Lung (tissue), 16 donors: ENCODE results near the gene STS. TPM values are rescaled to one million over a fixed set of nuclear protein-coding genes. Genes with fewer than 3 reads are reported as not detected.

ENCODE experiments used
- ATAC-seq: fragments of 200-7000 bp; cut with Tn5 transposase; one replicate; pipeline ENCODE4 v1.9.1; 2020; ENCODE audit warnings: moderate number of reproducible peaks; ENCODE audit not compliant: insufficient read depth, low FRiP score
- DNase-seq, 3 donors: peaks; one replicate each; pipeline ENCODE4 v3.0.0-alpha.2; 2013 to 2017
- H3K27ac ChIP-seq, 2 donors: one replicate each; pipeline ENCODE4 v1.5.1; 2013; ENCODE audit warnings: mild to moderate bottlenecking in 2 of 2, moderate library complexity in 2 of 2, control low read depth in 1 of 2, inconsistent platforms in 1 of 2, low read depth in 1 of 2, low read length in 1 of 2
- H3K27me3 ChIP-seq, 3 donors: one replicate each; pipeline ENCODE4 v1.5.1; 2013; ENCODE audit warnings: low read length in 2 of 3; ENCODE audit not compliant: control insufficient read depth in 3 of 3, insufficient read depth in 3 of 3
- H3K36me3 ChIP-seq, 4 donors: one replicate each; pipeline ENCODE4 v1.5.1; 2013; ENCODE audit warnings: low read length in 4 of 4, mild to moderate bottlenecking in 1 of 4, moderate library complexity in 1 of 4; ENCODE audit not compliant: control insufficient read depth in 4 of 4, insufficient read depth in 4 of 4
- H3K4me1 ChIP-seq, 5 donors: one replicate each; pipeline ENCODE4 v1.5.1; 2013; ENCODE audit warnings: low read length in 5 of 5, mild to moderate bottlenecking in 2 of 5, moderate library complexity in 1 of 5; ENCODE audit not compliant: control insufficient read depth in 5 of 5, insufficient read depth in 5 of 5
- H3K4me3 ChIP-seq: one replicate; pipeline ENCODE4 v1.5.1; 2013; ENCODE audit warnings: mild to moderate bottlenecking, control low read depth, moderate library complexity
- H3K9ac ChIP-seq, 2 donors: one replicate each; pipeline ENCODE4 v1.5.1; 2013; ENCODE audit warnings: low read length in 2 of 2, control low read depth in 1 of 2; ENCODE audit not compliant: insufficient read depth in 1 of 2
- H3K9me3 ChIP-seq, 4 donors: one replicate each; pipeline ENCODE4 v1.5.1; 2013; ENCODE audit warnings: low read length in 3 of 4, mild to moderate bottlenecking in 1 of 4, moderate library complexity in 1 of 4; ENCODE audit not compliant: control insufficient read depth in 4 of 4, insufficient read depth in 3 of 4
- CTCF ChIP-seq: IDR thresholded peaks from 2 replicates; pipeline ENCODE4 v1.5.1; 2012; ENCODE audit warnings: mild to moderate bottlenecking; ENCODE audit errors: control extremely low read depth, extremely low read depth
- WGBS, 2 donors: extraction: QIAGEN DNeasy Blood & Tissue Kit; methylation state at CpG; one replicate each; pipeline ENCODE4 v1.1.7; 2013; 5-methylcytosine and 5-hydroxymethylcytosine counted together
- long read RNA-seq, 5 donors: transcript quantifications; one replicate each; lab custom pipeline, GENCODE V29; 2026
- polyA plus RNA-seq, 2 donors: library from polyadenylated mRNA; stranded (reverse); fragments of 200-250 nt; gene quantifications; one replicate each; pipeline ENCODE4 v1.2.1, GENCODE V29; 2013
- total RNA-seq, 2 donors: library from RNA; depleted of rRNA in 1 of 2; stranded (reverse); fragments of >200 nt in 1 of 2; gene quantifications; one replicate each; pipeline ENCODE4 v1.2.1, GENCODE V29; 2014 to 2021
- donor health status: control.
- donor health status: control.
- donor health status: Bipolar disorder and iron deficiency.
- donor health status: healthy.
- donor health status: DM: yes; HTN: yes; CAD: no.

The STS gene
- 10 to 100 TPM; 10.6 to 16.7 TPM for total RNA-seq
- polyA plus RNA-seq, result 10 to 100 TPM in 1 of 2 donors, 1 to 10 TPM in 1; 5.1 to 11.2 TPM
- long read RNA-seq, donor 1, result 0 reads
- long read RNA-seq, donor 2, result 0 reads
- long read RNA-seq, donor 3, result 0 reads
- long read RNA-seq, donor 4, result 0 reads
- long read RNA-seq, donor 5, result 0 reads

GRCh38 chrX:7147413-7147977 lies at the start of gene STS:
Gene STS, plus strand, starts transcription at chrX:7147712. Its CDS starts 105,488 bp downstream, at chrX:7253200.
- Histone ChIP-seq H3K27me3 (peaks cover 0 to 28% (median 3%) of the 10 kb centered on the region in 3 donors), H3K36me3 (no peaks in the 10 kb centered on the region), H3K9ac (peak within 1 kb of the TSS; percentile 49 to 64), H3K27ac (peak within 1 kb of the TSS; percentile 97 to 99), H3K9me3 (no peaks in the 10 kb centered on the region), H3K4me1 (peaks cover 0 to 9% (median 0%) of the 10 kb centered on the region in 5 donors), H3K4me3 (peak within 1 kb of the TSS; percentile 84)
- ATAC-seq (peak; percentile 55), DNase-seq (peak in 1 of 3 donors; percentile 73)
- 1% methylated on average over 17 to 61 of the region's 61 CpGs for WGBS, 2 donors
- TF ChIP-seq CTCF, result no peak

GRCh38 chrX:7100022-7100421 lies 47.5 kb upstream of the STS start:
- no peak overlapping the region for H3K9ac ChIP-seq
- peaks cover 0 to 4% (median 0%) of the 10 kb centered on the region in 4 donors for H3K9me3 ChIP-seq
- DNase-seq, result no peak
- peaks cover 0 to 11% (median 5%) of the 10 kb centered on the region in 4 donors for H3K36me3 ChIP-seq
- H3K4me3 ChIP-seq, result no peak overlapping the region
- H3K27me3 ChIP-seq, result peaks cover 0 to 20% (median 0%) of the 10 kb centered on the region in 3 donors
- WGBS, 2 donors, result 92 to 96% methylated on average over 7 of the region's 7 CpGs
- no peak for TF ChIP-seq CTCF
- H3K4me1 ChIP-seq, result no peaks in the 10 kb centered on the region
- ATAC-seq, result no peak
- no peak overlapping the region for H3K27ac ChIP-seq

- Histone ChIP-seq H3K4me3 (no peak overlapping the region), H3K27ac (no peak overlapping the region), H3K9me3 (peaks cover 0 to 4% (median 0%) of the 10 kb centered on the region in 4 donors), H3K36me3 (peaks cover 0 to 13% (median 5%) of the 10 kb centered on the region in 4 donors), H3K4me1 (no peaks in the 10 kb centered on the region), H3K9ac (no peak overlapping the region), H3K27me3 (peaks cover 0 to 12% (median 0%) of the 10 kb centered on the region in 3 donors)
- ATAC-seq, result no peak
- no peak for DNase-seq
- TF ChIP-seq CTCF, result no peak
- 67 to 95% methylated on average over 3 of the region's 3 CpGs for WGBS, 2 donors
Measured at GRCh38 chrX:7102119-7102518, 45.4 kb upstream of the STS start.
